Endothelial cell of umbilical vein (primary cell): ENCODE measurements around the gene MYMX. TPM values are rescaled to one million over a fixed set of nuclear protein-coding genes. Genes with fewer than 3 reads are reported as not detected.

Experiments used
- BruUV-seq: library from RNA; stranded (reverse); fragments of 400-500 nt; replicated peaks from 2 replicates; lab custom pipeline; 2021; lab: Mats Ljungman, UMichigan
- CTCF ChIA-PET: fragments of 300-600, 350-600 bp; sonication (Branson Sonifier 250); formaldehyde crosslinking; loops from one replicate; lab custom pipeline; 2021; ENCODE audit warnings: antibody characterized with exemption, inconsistent platforms; lab: Charles Lee
- POLR2A ChIA-PET: fragments of 300-600, 350-600 bp; sonication (Branson Sonifier 250); formaldehyde crosslinking; loops from one replicate; lab custom pipeline; 2021; ENCODE audit warnings: antibody characterized with exemption, inconsistent platforms; lab: Charles Lee
- DNase-seq: peaks from one replicate; pipeline ENCODE4 v3.0.0-alpha.2; 2011; ENCODE audit warnings: low read depth, low spot score
- FAIRE-seq: peaks from 2 replicates; lab custom pipeline; 2011; peaks lifted over from hg19 to GRCh38; lab: Jason Lieb, UNC
- H2AFZ ChIP-seq: 2 replicates; pipeline ENCODE4 v1.6.0; 2012; ENCODE audit warnings: low read depth, low read length, control low read depth, inconsistent platforms
- H3K27ac ChIP-seq: 2 replicates; pipeline ENCODE4 v1.5.1; 2011; ENCODE audit warnings: low read depth, mild to moderate bottlenecking, control low read depth, low read length, moderate library complexity; ENCODE audit not compliant: insufficient read depth
- H3K27me3 ChIP-seq, 2 experiments: 2 replicates each; pipeline versions ENCODE4 v1.6.0 to v1.6.1; 2011; ENCODE audit warnings: low read length in 2 of 2, mixed read lengths in 1 of 2; ENCODE audit not compliant: control insufficient read depth in 2 of 2, insufficient read depth in 2 of 2
- H3K36me3 ChIP-seq, 2 experiments: 2 replicates in 1 of 2; 3 replicates in 1 of 2; pipeline ENCODE4 v1.5.1; 2011; ENCODE audit warnings: low read length in 2 of 2, mild to moderate bottlenecking in 1 of 2, moderate library complexity in 1 of 2; ENCODE audit not compliant: control insufficient read depth in 2 of 2, insufficient read depth in 2 of 2; ENCODE audit errors: extremely low read depth in 1 of 2
- H3K4me1 ChIP-seq: 3 replicates; pipeline ENCODE4 v1.5.1; 2011; ENCODE audit warnings: mild to moderate bottlenecking, low read length; ENCODE audit not compliant: control insufficient read depth, insufficient read depth; ENCODE audit errors: extremely low read depth
- H3K4me2 ChIP-seq: 2 replicates; pipeline ENCODE4 v1.6.1; 2011; ENCODE audit warnings: low read length, control low read depth, mixed read lengths; ENCODE audit not compliant: insufficient read depth
- H3K4me3 ChIP-seq, 3 experiments: fragments of 200-600 bp in 1 of 3; sonication (generic), shearing (Covaris generic) in 1 of 3; replicated peaks in 1 of 3; 2 replicates each; pipeline ENCODE4 v1.5.1; 2011 to 2016; ENCODE audit warnings: control low read depth in 3 of 3, low read length in 3 of 3, mild to moderate bottlenecking in 2 of 3, inconsistent platforms in 1 of 3, low read depth in 1 of 3, moderate library complexity in 1 of 3; ENCODE audit not compliant: insufficient read depth in 1 of 3
- H3K79me2 ChIP-seq: 2 replicates; pipeline ENCODE4 v1.6.0; 2012; ENCODE audit warnings: low read length, inconsistent platforms; ENCODE audit not compliant: control insufficient read depth, insufficient read depth
- H3K9ac ChIP-seq: replicated peaks from 2 replicates; pipeline ENCODE3; 2011; ENCODE audit warnings: low read length, control low read depth; ENCODE audit not compliant: insufficient read depth; ENCODE audit errors: extremely low read depth
- H3K9me1 ChIP-seq: replicated peaks from 3 replicates; pipeline ENCODE4 v1.6.0; 2011; ENCODE audit warnings: mild to moderate bottlenecking, low read length; ENCODE audit not compliant: control insufficient read depth, insufficient read depth; ENCODE audit errors: extremely low read depth
- H3K9me3 ChIP-seq: replicated peaks from 2 replicates; pipeline ENCODE4 v1.5.1; 2012; ENCODE audit warnings: low read length, inconsistent platforms; ENCODE audit not compliant: control insufficient read depth, insufficient read depth
- H4K20me1 ChIP-seq: replicated peaks from 2 replicates; pipeline ENCODE3; 2011; ENCODE audit warnings: mild to moderate bottlenecking, low read length; ENCODE audit not compliant: control insufficient read depth, insufficient read depth; ENCODE audit errors: extremely low read depth
- EZH2 ChIP-seq: IDR thresholded peaks from 2 replicates; pipeline ENCODE4 v1.6.1; 2012; ENCODE audit warnings: borderline replicate concordance, low read depth, mild to moderate bottlenecking, moderate library complexity, low read length, inconsistent platforms; ENCODE audit not compliant: severe bottlenecking
- FOS ChIP-seq: IDR thresholded peaks from 2 replicates; pipeline ENCODE4 v1.6.1; 2011; ENCODE audit warnings: mild to moderate bottlenecking, low read length, moderate library complexity, borderline replicate concordance; ENCODE audit not compliant: insufficient read depth
- GATA2 ChIP-seq: IDR thresholded peaks from 2 replicates; pipeline ENCODE4 v1.7.0; 2011; ENCODE audit warnings: low read depth, mild to moderate bottlenecking, moderate library complexity, mixed read lengths, low read length; ENCODE audit not compliant: insufficient read length, insufficient read depth
- POLR2A ChIP-seq: IDR thresholded peaks from 2 replicates; pipeline ENCODE4 v1.6.1; 2012; ENCODE audit warnings: low read depth, mild to moderate bottlenecking, control low read depth, low read length
- POLR2AphosphoS5 ChIP-seq: IDR thresholded peaks from 2 replicates; pipeline ENCODE4 v1.6.1; 2012; ENCODE audit warnings: low read depth, mild to moderate bottlenecking, control low read depth, low read length, moderate library complexity; ENCODE audit not compliant: insufficient read depth
- dilution Hi-C: fragments of 300-500 bp; cut with MboI; formaldehyde crosslinking; loops from one replicate; pipeline ENCODE4 v1.15.0; 2019; ENCODE audit warnings: low sequenced_read_pairs; ENCODE audit not compliant: extremely low pct_ligation_motif_present
- intact Hi-C: fragments of 100-400 bp; cut with micrococcal nuclease; formaldehyde crosslinking; loops from one replicate; pipeline ENCODE4 v1.10.0; 2022
- polyA plus RNA-seq, 4 experiments: library from polyadenylated mRNA; depleted of rRNA in 3 of 4; stranded (reverse) in 3 of 4; unstranded in 1 of 4; fragments of >200 nt; gene quantifications; 2 replicates each; pipeline versions ENCODE4 v1.2.1 to v1.2.3, GENCODE V29; 2011 to 2012; ENCODE audit warnings: missing spikeins in 1 of 4
- total RNA-seq: library from RNA; stranded (reverse); gene quantifications from 2 replicates; pipeline ENCODE4 v1.2.3, GENCODE V29; 2021

Gene MYMX
- total and polyA plus RNA-seq, 2 donors (not counting 3 experiments of a cell fraction or from before 2014, with no cell fraction given), result 0.18 TPM; not detected in 1

- H3K4me1 ChIP-seq, result peaks cover 42% of the 10 kb centered on the region
- no TSS peak for BruUV-seq
- H4K20me1 ChIP-seq, result no peaks in the 10 kb centered on the region
- ChIA-PET POLR2A (interaction anchor here (1.1 to 1.8 kb wide), 3 partner anchors 43 to 70 kb away, joined by 3 to 8 read pairs (median 4); partner anchors contain the start of genes HSP90AB1 and SLC29A1), CTCF (interaction anchor here (1.7 to 6.1 kb wide), 3 partner anchors 10 to 59 kb away, joined by 4 to 148 read pairs (median 84); partner anchors contain the start of gene SLC29A1)
- no peak for DNase-seq
- TF ChIP-seq FOS, result no peak
- no peak for TF ChIP-seq GATA2
- no peak for FAIRE-seq
- no peaks in the 10 kb centered on the region for H3K9me3 ChIP-seq
- no peaks in the 10 kb centered on the region for H3K79me2 ChIP-seq
- no peaks in the 10 kb centered on the region for H3K36me3 ChIP-seq
- intact Hi-C loops (no loop called here), dilution Hi-C loops (no loop called here)
- H2AFZ ChIP-seq, result peak overlapping the region; percentile 10
- H3K27me3 ChIP-seq, result no peaks in the 10 kb centered on the region
- H3K4me3 ChIP-seq, result no peak overlapping the region
- peak overlapping the region; percentile 5 for H3K4me2 ChIP-seq
- H3K27ac ChIP-seq, result peak overlapping the region; percentile 91
- H3K9ac ChIP-seq, result no peak overlapping the region
- no peaks in the 10 kb centered on the region for H3K9me1 ChIP-seq
Measured at GRCh38 chr6:44176130-44176761, 40.5 kb upstream of the MYMX start.

- DNase-seq, result peak; percentile 30
- Histone ChIP-seq H3K36me3 (no peaks in the 10 kb centered on the region), H3K79me2 (no peaks in the 10 kb centered on the region), H4K20me1 (no peaks in the 10 kb centered on the region), H3K9ac (peak overlapping the region; percentile 28), H3K27ac (peak overlapping the region; percentile 91), H2AFZ (peak overlapping the region; percentile 10), H3K9me1 (no peaks in the 10 kb centered on the region), H3K4me1 (peaks cover 42% of the 10 kb centered on the region), H3K9me3 (no peaks in the 10 kb centered on the region), H3K27me3 (no peaks in the 10 kb centered on the region), H3K4me3 (no peak overlapping the region), H3K4me2 (peak overlapping the region; percentile 5)
- ChIA-PET POLR2A (interaction anchor here (0.7 to 1.8 kb wide), 4 partner anchors 23 to 70 kb away, joined by 3 to 8 read pairs (median 4); partner anchors contain the start of genes HSP90AB1 and SLC29A1), CTCF (interaction anchor here (1.3 to 6.1 kb wide), 5 partner anchors 10 to 80 kb away, joined by 4 to 148 read pairs (median 7); partner anchors contain the start of gene SLC29A1)
- peak; percentile 64 for TF ChIP-seq POLR2AphosphoS5
- peak; percentile 10 for TF ChIP-seq FOS
- TF ChIP-seq GATA2, result no peak
- TF ChIP-seq POLR2A, result peak; percentile 22
- TF ChIP-seq EZH2, result no peak
- BruUV-seq, result no TSS peak
- FAIRE-seq, result peak; percentile 83
- dilution Hi-C loops (no loop called here), intact Hi-C loops (no loop called here)
Measured at GRCh38 chr6:44176762-44177509, 39.8 kb upstream of the MYMX start.
